Stimulated activated memory B cell treated with anti-CD40 and anti-IgM and Interleukin-4, amounts not matched to agents 10 μg/mL and 1 μg/mL and 100 μg/mL, for 72 hours (primary cell): Measurements from ENCODE around the gene PCDHB7.
"Not testable (repeated sequence)": the region's sequence is repeated elsewhere in the genome, so short reads cannot be mapped to it uniquely, and the experiment has no call there.

ENCODE experiments used
- ATAC-seq: fragments of 150-1000 bp; cut with Tn5 transposase; 2 replicates; pipeline ENCODE4 v1.10.0; 2021
- H3K27ac Mint-ChIP-seq: one replicate; pipeline ENCODE4 v1.8.0; 2022; ENCODE audit warnings: mild to moderate bottlenecking, mixed read lengths
- H3K27me3 Mint-ChIP-seq: one replicate; pipeline ENCODE4 v1.8.0; 2022; ENCODE audit warnings: mixed read lengths
- H3K36me3 Mint-ChIP-seq: one replicate; pipeline ENCODE4 v1.8.0; 2022; ENCODE audit warnings: mixed read lengths
- H3K4me1 Mint-ChIP-seq: one replicate; pipeline ENCODE4 v1.8.0; 2022; ENCODE audit warnings: mixed read lengths
- H3K4me3 Mint-ChIP-seq: one replicate; pipeline ENCODE4 v1.8.0; 2022; ENCODE audit warnings: mild to moderate bottlenecking, moderate library complexity, mixed read lengths
- H3K9me3 Mint-ChIP-seq: one replicate; pipeline ENCODE4 v1.8.0; 2022; ENCODE audit warnings: mixed read lengths

The PCDHB7 gene

GRCh38 chr5:141172381-141173204, at the start of gene PCDHB7:
Gene PCDHB7 (plus strand): TSS chr5:141172644. CDS start chr5:141172836, 192 bp downstream.
- Mint-ChIP-seq H3K9me3 (peaks cover 3% of the 10 kb centered on the region), H3K27ac (no peak within 1 kb of the TSS), H3K27me3 (peaks cover 30% of the 10 kb centered on the region), H3K36me3 (no peaks in the 10 kb centered on the region), H3K4me1 (no peaks in the 10 kb centered on the region), H3K4me3 (no peak within 1 kb of the TSS)
- no peak for ATAC-seq

- not testable (repeated sequence) for H3K27ac Mint-ChIP-seq, ATAC-seq, H3K4me3 Mint-ChIP-seq, H3K4me1 Mint-ChIP-seq, H3K36me3 Mint-ChIP-seq, H3K9me3 Mint-ChIP-seq
- H3K27me3 Mint-ChIP-seq: peaks cover 19% of the 10 kb centered on the region
These were observed 48.9 kb upstream of the PCDHB7 start for GRCh38 chr5:141123396-141124135.

GRCh38 chr5:141127305-141127704, 45.1 kb upstream of the PCDHB7 start:
- no peak overlapping the region for H3K27ac Mint-ChIP-seq
- H3K27me3 Mint-ChIP-seq: peaks cover 4% of the 10 kb centered on the region
- no peaks in the 10 kb centered on the region for H3K36me3 Mint-ChIP-seq
- H3K4me1 Mint-ChIP-seq: no peaks in the 10 kb centered on the region
- ATAC-seq: no peak
- peaks cover 5% of the 10 kb centered on the region for H3K9me3 Mint-ChIP-seq
- H3K4me3 Mint-ChIP-seq: no peak overlapping the region

DNA sequence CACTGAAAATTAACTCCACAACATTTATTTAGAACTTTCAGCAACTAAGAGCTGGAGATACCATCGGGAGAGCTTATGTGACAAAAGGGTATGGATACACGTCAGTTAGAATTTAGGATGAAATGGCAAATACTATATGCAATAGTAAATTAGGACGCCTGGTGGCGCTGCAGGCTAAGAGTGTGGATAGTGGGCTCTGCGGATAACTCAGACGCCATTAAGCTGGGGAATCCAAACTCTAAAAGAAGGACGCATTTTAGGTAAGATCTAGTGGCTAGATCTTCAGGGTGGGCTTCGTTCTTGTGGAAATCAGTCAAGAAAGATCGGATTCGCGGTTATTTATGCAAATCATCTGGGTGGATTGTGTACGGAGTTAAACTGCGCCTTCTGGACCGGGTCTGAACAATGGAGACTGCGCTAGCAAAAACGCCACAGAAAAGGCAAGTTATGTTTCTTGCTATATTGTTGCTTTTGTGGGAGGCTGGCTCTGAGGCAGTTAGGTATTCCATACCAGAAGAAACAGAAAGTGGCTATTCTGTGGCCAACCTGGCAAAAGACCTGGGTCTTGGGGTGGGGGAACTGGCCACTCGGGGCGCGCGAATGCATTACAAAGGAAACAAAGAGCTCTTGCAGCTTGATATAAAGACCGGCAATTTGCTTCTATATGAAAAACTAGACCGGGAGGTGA, 37.3 kb upstream of the PCDHB7 start, which contains the start of gene PCDHB5:
PCDHB5 (plus strand) TSS at position 177 of the 688 bp plus-strand sequence; CDS start at position 406, 229 bp downstream.
- Mint-ChIP-seq H3K27me3 (peaks cover 18% of the 10 kb centered on the region), H3K9me3 (peaks cover 17% of the 10 kb centered on the region)

GRCh38 chr5:141135718-141136266, 36.7 kb upstream of the PCDHB7 start:
- ATAC-seq: no peak
- Mint-ChIP-seq H3K27me3 (peaks cover 18% of the 10 kb centered on the region), H3K4me1 (peaks cover 7% of the 10 kb centered on the region), H3K9me3 (peaks cover 17% of the 10 kb centered on the region), H3K27ac (no peak overlapping the region), H3K4me3 (no peak overlapping the region), H3K36me3 (no peaks in the 10 kb centered on the region)

More for the DNA sequence above, 37.3 kb upstream of the PCDHB7 start, which contains the start of gene PCDHB5:
- Mint-ChIP-seq H3K4me3 (no peak within 1 kb of the TSS), H3K36me3 (no peaks in the 10 kb centered on the region), H3K4me1 (peaks cover 7% of the 10 kb centered on the region), H3K27ac (no peak within 1 kb of the TSS)
- ATAC-seq: no peak

DNA sequence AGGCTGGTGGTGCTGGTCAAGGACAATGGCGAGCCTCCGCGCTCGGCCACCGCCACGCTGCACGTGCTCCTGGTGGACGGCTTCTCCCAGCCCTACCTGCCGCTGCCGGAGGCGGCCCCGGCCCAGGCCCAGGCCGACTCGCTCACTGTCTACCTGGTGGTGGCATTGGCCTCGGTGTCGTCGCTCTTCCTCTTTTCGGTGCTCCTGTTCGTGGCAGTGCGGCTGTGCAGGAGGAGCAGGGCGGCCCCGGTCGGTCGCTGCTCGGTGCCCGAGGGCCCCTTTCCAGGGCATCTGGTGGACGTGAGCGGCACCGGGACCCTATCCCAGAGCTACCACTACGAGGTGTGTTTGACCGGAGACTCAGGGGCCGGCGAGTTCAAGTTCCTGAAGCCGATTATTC, 35.1 kb upstream of the PCDHB7 start:
- H3K4me3 Mint-ChIP-seq, H3K36me3 Mint-ChIP-seq, ATAC-seq, H3K27ac Mint-ChIP-seq, H3K4me1 Mint-ChIP-seq: not testable (repeated sequence)
- peaks cover 17% of the 10 kb centered on the region for H3K9me3 Mint-ChIP-seq
- H3K27me3 Mint-ChIP-seq: peaks cover 27% of the 10 kb centered on the region

GRCh38 chr5:141149812-141150211, 22.6 kb upstream of the PCDHB7 start, which contains the start of gene PCDHB6:
Gene PCDHB6 (plus strand): TSS chr5:141150057. CDS start chr5:141150258, 201 bp downstream.
- H3K9me3 Mint-ChIP-seq: peaks cover 5% of the 10 kb centered on the region
- H3K27me3 Mint-ChIP-seq: peaks cover 38% of the 10 kb centered on the region
- no peak within 1 kb of the TSS for H3K27ac Mint-ChIP-seq
- H3K4me1 Mint-ChIP-seq: peaks cover 12% of the 10 kb centered on the region
- ATAC-seq: no peak
- H3K36me3 Mint-ChIP-seq: no peaks in the 10 kb centered on the region
- peak within 1 kb of the TSS; percentile 31 for H3K4me3 Mint-ChIP-seq

DNA sequence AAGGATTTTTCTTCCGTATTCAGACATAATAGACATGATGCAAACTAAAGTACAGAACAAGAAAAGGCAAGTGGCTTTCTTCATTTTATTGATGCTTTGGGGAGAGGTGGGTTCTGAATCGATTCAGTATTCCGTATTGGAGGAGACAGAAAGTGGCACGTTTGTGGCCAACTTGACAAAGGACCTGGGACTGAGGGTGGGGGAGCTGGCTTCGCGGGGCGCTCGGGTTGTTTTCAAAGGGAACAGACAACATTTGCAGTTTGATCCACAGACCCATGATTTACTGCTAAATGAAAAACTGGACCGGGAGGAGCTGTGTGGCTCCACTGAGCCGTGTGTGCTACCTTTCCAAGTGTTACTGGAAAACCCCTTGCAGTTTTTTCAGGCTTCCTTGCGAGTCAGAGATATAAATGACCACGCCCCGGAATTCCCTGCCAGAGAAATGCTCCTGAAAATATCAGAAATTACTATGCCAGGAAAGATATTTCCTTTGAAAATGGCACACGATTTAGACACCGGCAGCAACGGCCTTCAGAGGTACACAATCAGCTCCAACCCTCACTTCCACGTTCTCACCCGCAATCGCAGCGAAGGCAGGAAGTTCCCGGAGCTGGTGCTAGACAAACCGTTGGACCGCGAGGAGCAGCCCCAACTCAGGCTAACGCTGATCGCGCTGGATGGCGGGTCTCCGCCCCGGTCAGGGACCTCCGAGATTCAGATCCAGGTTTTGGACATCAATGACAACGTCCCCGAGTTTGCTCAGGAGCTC, 22.0 kb upstream of the PCDHB7 start:
- H3K9me3 Mint-ChIP-seq: peaks cover 5% of the 10 kb centered on the region
- no peak overlapping the region for H3K4me3 Mint-ChIP-seq
- H3K4me1 Mint-ChIP-seq: peaks cover 12% of the 10 kb centered on the region
- H3K27ac Mint-ChIP-seq: no peak overlapping the region
- ATAC-seq: no peak
- H3K27me3 Mint-ChIP-seq: peaks cover 35% of the 10 kb centered on the region
- no peaks in the 10 kb centered on the region for H3K36me3 Mint-ChIP-seq

GRCh38 chr5:141150993-141151325, 21.5 kb upstream of the PCDHB7 start:
- peaks cover 39% of the 10 kb centered on the region for H3K27me3 Mint-ChIP-seq
- H3K4me3 Mint-ChIP-seq: no peak overlapping the region
- H3K27ac Mint-ChIP-seq: no peak overlapping the region
- H3K4me1 Mint-ChIP-seq: peaks cover 10% of the 10 kb centered on the region
- H3K36me3 Mint-ChIP-seq: no peaks in the 10 kb centered on the region
- no peak for ATAC-seq
- peaks cover 5% of the 10 kb centered on the region for H3K9me3 Mint-ChIP-seq

- H3K4me3 Mint-ChIP-seq, H3K9me3 Mint-ChIP-seq, H3K36me3 Mint-ChIP-seq, H3K27ac Mint-ChIP-seq, ATAC-seq, H3K4me1 Mint-ChIP-seq: not testable (repeated sequence)
- H3K27me3 Mint-ChIP-seq: peaks cover 46% of the 10 kb centered on the region
These were observed 20.8 kb upstream of the PCDHB7 start for GRCh38 chr5:141151632-141152031.

DNA sequence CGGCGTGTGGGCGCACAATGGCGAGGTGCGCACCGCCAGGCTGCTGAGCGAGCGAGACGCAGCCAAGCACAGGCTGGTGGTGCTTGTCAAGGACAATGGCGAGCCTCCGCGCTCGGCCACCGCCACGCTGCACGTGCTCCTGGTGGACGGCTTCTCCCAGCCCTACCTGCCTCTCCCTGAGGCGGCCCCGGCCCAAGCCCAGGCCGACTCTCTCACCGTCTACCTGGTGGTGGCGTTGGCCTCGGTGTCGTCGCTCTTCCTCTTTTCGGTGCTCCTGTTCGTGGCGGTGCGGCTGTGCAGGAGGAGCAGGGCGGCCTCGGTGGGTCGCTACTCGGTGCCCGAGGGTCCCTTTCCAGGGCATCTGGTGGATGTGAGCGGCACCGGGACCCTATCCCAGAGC, 20.3 kb upstream of the PCDHB7 start:
- peaks cover 50% of the 10 kb centered on the region for H3K27me3 Mint-ChIP-seq
- ATAC-seq, H3K36me3 Mint-ChIP-seq, H3K27ac Mint-ChIP-seq, H3K4me3 Mint-ChIP-seq, H3K9me3 Mint-ChIP-seq, H3K4me1 Mint-ChIP-seq: not testable (repeated sequence)

GRCh38 chr5:141155540-141156374, 16.7 kb upstream of the PCDHB7 start:
- H3K27me3 Mint-ChIP-seq: peaks cover 42% of the 10 kb centered on the region
- peaks cover 5% of the 10 kb centered on the region for H3K9me3 Mint-ChIP-seq
- no peak for ATAC-seq
- no peaks in the 10 kb centered on the region for H3K36me3 Mint-ChIP-seq
- H3K27ac Mint-ChIP-seq: no peak overlapping the region
- no peak overlapping the region for H3K4me3 Mint-ChIP-seq
- no peaks in the 10 kb centered on the region for H3K4me1 Mint-ChIP-seq

- ATAC-seq, H3K4me3 Mint-ChIP-seq, H3K9me3 Mint-ChIP-seq, H3K27ac Mint-ChIP-seq, H3K4me1 Mint-ChIP-seq, H3K36me3 Mint-ChIP-seq: not testable (repeated sequence)
- peaks cover 38% of the 10 kb centered on the region for H3K27me3 Mint-ChIP-seq
These were observed 15.1 kb upstream of the PCDHB7 start for GRCh38 chr5:141157356-141157755.

- not testable (repeated sequence) for H3K4me1 Mint-ChIP-seq, H3K36me3 Mint-ChIP-seq, H3K9me3 Mint-ChIP-seq, ATAC-seq, H3K27ac Mint-ChIP-seq, H3K4me3 Mint-ChIP-seq
- H3K27me3 Mint-ChIP-seq: peaks cover 33% of the 10 kb centered on the region
These were observed 14.5 kb upstream of the PCDHB7 start for GRCh38 chr5:141157901-141158300.
